ENCODE data around the gene ISYNA1. TPM values are rescaled to one million over a fixed set of nuclear protein-coding genes. Genes with fewer than 3 reads are reported as not detected.

The ISYNA1 gene
- total and polyA plus RNA-seq, 2 of the 13 experiments (the other 11 are each of a cell fraction or from before 2014, with no cell fraction given): 29.6 to 48.5 TPM

DNA sequence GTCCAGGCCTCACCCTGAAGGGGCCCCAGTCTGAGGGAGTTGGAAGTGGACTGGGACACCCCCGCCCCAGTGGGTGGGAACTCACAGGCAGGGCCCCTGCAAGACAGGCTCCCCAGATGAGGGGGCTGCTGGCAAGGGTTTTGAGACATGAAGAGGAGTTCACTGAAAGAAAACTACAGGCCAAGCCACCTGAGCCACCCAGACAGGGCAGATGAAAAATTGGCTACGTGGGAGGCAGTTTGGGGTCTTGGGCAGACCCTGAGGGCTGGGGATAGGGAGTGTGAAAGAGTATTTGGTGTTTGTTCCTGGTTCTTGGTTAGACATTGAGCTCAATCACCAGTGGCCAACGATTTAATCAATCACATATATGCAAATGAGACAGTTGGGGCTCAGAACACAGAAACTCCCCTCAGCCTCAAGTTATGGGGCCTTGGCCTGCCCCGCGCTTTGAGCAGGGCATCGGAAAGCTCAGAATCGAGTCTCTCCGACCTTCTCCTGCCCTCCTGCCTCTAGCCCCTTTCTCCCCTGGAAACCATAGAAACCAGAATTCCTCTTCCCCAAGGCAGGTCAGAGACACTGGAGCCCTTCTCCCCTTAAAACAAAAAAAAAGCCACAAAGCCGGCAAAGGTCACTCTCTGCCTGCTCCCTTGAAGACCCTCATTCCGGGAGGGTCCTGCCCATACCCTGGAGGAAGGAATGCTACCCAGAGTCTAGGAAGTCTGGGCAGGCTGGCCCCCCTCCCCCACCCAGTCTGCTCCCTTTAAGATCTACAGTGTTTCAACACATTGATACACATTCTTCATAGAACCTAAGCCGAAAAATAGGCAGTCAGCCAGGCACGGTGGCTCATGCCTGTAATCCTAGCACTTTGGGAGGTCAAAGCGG is 1.3 kb upstream of the ISYNA1 start (continued):
- TF ChIP-seq, protein P1, sequence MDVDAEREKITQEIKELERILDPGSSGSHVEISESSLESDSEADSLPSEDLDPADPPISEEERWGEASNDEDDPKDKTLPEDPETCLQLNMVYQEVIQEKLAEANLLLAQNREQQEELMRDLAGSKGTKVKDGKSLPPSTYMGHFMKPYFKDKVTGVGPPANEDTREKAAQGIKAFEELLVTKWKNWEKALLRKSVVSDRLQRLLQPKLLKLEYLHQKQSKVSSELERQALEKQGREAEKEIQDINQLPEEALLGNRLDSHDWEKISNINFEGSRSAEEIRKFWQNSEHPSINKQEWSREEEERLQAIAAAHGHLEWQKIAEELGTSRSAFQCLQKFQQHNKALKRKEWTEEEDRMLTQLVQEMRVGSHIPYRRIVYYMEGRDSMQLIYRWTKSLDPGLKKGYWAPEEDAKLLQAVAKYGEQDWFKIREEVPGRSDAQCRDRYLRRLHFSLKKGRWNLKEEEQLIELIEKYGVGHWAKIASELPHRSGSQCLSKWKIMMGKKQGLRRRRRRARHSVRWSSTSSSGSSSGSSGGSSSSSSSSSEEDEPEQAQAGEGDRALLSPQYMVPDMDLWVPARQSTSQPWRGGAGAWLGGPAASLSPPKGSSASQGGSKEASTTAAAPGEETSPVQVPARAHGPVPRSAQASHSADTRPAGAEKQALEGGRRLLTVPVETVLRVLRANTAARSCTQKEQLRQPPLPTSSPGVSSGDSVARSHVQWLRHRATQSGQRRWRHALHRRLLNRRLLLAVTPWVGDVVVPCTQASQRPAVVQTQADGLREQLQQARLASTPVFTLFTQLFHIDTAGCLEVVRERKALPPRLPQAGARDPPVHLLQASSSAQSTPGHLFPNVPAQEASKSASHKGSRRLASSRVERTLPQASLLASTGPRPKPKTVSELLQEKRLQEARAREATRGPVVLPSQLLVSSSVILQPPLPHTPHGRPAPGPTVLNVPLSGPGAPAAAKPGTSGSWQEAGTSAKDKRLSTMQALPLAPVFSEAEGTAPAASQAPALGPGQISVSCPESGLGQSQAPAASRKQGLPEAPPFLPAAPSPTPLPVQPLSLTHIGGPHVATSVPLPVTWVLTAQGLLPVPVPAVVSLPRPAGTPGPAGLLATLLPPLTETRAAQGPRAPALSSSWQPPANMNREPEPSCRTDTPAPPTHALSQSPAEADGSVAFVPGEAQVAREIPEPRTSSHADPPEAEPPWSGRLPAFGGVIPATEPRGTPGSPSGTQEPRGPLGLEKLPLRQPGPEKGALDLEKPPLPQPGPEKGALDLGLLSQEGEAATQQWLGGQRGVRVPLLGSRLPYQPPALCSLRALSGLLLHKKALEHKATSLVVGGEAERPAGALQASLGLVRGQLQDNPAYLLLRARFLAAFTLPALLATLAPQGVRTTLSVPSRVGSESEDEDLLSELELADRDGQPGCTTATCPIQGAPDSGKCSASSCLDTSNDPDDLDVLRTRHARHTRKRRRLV (CRISPR knock-in tag; IDR thresholded peaks at IDR 0.05): 0 out of 2 replicates have a peak, but pooled peaks have one; percentile 55
- TF ChIP-seq HNRNPL (IDR thresholded peaks at IDR 0.05; ENCODE audit: low read depth, low read length) (no peak), IKZF4 (CRISPR knock-in tag; IDR thresholded peaks at IDR 0.05; ENCODE audit: borderline replicate concordance, low read depth, not compliant biosample characterization) (no peak), CEBPG (CRISPR knock-in tag; IDR thresholded peaks at IDR 0.05) (no peak), TEAD3 (CRISPR knock-in tag; optimal IDR thresholded peaks at IDR 0.05; ENCODE audit: borderline replicate concordance) (peak; percentile 78), ZNF883 (CRISPR knock-in tag; IDR thresholded peaks at IDR 0.05; ENCODE audit: not compliant biosample characterization) (peak; percentile 9), ZC3H4 (CRISPR knock-in tag; IDR thresholded peaks at IDR 0.05; ENCODE audit: borderline replicate concordance) (no peak), LCORL (IDR thresholded peaks at IDR 0.05) (no peak), LCORL (CRISPR knock-in tag; IDR thresholded peaks at IDR 0.05) (0 out of 2 replicates have a peak, but pooled peaks have one; percentile 41), SAFB2 (CRISPR knock-in tag; IDR thresholded peaks at IDR 0.05; ENCODE audit: borderline replicate concordance, low read depth) (no peak), HDAC1 (CRISPR knock-in tag; IDR thresholded peaks at IDR 0.05) (no peak), ZNF143 (CRISPR knock-in tag; IDR thresholded peaks at IDR 0.05) (no peak), MTA3 (CRISPR knock-in tag; IDR thresholded peaks at IDR 0.05) (no peak), ZSCAN25 (CRISPR knock-in tag; IDR thresholded peaks at IDR 0.05) (peak; percentile 39; the same call in 1 of the 2 replicates), SUZ12 (IDR thresholded peaks at IDR 0.05; ENCODE audit: low read depth, low read length) (no peak)
- TF ChIP-seq, protein P2, sequence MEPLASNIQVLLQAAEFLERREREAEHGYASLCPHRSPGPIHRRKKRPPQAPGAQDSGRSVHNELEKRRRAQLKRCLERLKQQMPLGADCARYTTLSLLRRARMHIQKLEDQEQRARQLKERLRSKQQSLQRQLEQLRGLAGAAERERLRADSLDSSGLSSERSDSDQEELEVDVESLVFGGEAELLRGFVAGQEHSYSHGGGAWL (CRISPR knock-in tag; IDR thresholded peaks at IDR 0.05): no peak
- TF ChIP-seq, protein P3, sequence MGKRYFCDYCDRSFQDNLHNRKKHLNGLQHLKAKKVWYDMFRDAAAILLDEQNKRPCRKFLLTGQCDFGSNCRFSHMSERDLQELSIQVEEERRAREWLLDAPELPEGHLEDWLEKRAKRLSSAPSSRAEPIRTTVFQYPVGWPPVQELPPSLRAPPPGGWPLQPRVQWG (CRISPR knock-in tag; IDR thresholded peaks at IDR 0.05; ENCODE audit: borderline replicate concordance, low read depth): no peak
- TF ChIP-seq, protein P4, sequence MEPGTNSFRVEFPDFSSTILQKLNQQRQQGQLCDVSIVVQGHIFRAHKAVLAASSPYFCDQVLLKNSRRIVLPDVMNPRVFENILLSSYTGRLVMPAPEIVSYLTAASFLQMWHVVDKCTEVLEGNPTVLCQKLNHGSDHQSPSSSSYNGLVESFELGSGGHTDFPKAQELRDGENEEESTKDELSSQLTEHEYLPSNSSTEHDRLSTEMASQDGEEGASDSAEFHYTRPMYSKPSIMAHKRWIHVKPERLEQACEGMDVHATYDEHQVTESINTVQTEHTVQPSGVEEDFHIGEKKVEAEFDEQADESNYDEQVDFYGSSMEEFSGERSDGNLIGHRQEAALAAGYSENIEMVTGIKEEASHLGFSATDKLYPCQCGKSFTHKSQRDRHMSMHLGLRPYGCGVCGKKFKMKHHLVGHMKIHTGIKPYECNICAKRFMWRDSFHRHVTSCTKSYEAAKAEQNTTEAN (CRISPR knock-in tag; conservative IDR thresholded peaks at IDR 0.05): no peak
- TF ChIP-seq, protein P5, sequence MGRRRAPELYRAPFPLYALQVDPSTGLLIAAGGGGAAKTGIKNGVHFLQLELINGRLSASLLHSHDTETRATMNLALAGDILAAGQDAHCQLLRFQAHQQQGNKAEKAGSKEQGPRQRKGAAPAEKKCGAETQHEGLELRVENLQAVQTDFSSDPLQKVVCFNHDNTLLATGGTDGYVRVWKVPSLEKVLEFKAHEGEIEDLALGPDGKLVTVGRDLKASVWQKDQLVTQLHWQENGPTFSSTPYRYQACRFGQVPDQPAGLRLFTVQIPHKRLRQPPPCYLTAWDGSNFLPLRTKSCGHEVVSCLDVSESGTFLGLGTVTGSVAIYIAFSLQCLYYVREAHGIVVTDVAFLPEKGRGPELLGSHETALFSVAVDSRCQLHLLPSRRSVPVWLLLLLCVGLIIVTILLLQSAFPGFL (CRISPR knock-in tag; IDR thresholded peaks at IDR 0.05): no peak
- TF ChIP-seq, protein P6, sequence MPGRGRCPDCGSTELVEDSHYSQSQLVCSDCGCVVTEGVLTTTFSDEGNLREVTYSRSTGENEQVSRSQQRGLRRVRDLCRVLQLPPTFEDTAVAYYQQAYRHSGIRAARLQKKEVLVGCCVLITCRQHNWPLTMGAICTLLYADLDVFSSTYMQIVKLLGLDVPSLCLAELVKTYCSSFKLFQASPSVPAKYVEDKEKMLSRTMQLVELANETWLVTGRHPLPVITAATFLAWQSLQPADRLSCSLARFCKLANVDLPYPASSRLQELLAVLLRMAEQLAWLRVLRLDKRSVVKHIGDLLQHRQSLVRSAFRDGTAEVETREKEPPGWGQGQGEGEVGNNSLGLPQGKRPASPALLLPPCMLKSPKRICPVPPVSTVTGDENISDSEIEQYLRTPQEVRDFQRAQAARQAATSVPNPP (CRISPR knock-in tag; IDR thresholded peaks at IDR 0.05): no peak
